Neural cell (in vitro differentiated cells): Measurements from ENCODE around the gene SPATA13. TPM values are rescaled to one million over a fixed set of nuclear protein-coding genes. Genes with fewer than 3 reads are reported as not detected.

ENCODE experiments used
- H2AFZ ChIP-seq: fragments of 200-600, 300-800 bp; sonication (generic), shearing (Covaris generic); 2 replicates; pipeline ENCODE4 v1.6.0; 2014; ENCODE audit warnings: low read depth, mild to moderate bottlenecking, antibody characterized with exemption, low read length, moderate library complexity
- H3F3A ChIP-seq: fragments of 200-600 bp; shearing (Covaris generic); 2 replicates; pipeline ENCODE4 v1.6.1; 2016; ENCODE audit warnings: mild to moderate bottlenecking, moderate library complexity, mixed read lengths, antibody characterized with exemption, low read length; ENCODE audit not compliant: insufficient read depth, poor library complexity, severe bottlenecking
- H3K27ac ChIP-seq: fragments of 200-600, 300-800 bp; sonication (generic), shearing (Covaris generic); 2 replicates; pipeline ENCODE4 v1.5.1; 2014; ENCODE audit warnings: mild to moderate bottlenecking, low read length, moderate library complexity
- H3K27me3 ChIP-seq: fragments of 300-800, 200-600 bp; sonication (generic), shearing (Covaris generic); 2 replicates; pipeline ENCODE4 v1.6.0; 2014; ENCODE audit warnings: mild to moderate bottlenecking, low read depth, low read length, moderate library complexity; ENCODE audit not compliant: insufficient read depth
- H3K36me3 ChIP-seq: fragments of 300-800, 200-600 bp; sonication (generic), shearing (Covaris generic); 2 replicates; pipeline ENCODE4 v1.5.1; 2014; ENCODE audit warnings: mild to moderate bottlenecking, antibody characterized with exemption, low read length, moderate library complexity; ENCODE audit not compliant: insufficient read depth
- H3K4me2 ChIP-seq: fragments of 300-800, 200-600 bp; sonication (generic), shearing (Covaris generic); 2 replicates; pipeline ENCODE4 v1.6.0; 2014; ENCODE audit warnings: mild to moderate bottlenecking, low read length
- H3K4me3 ChIP-seq: fragments of 300-800, 200-600 bp; sonication (generic), shearing (Covaris generic); 2 replicates; pipeline ENCODE4 v1.5.1; 2014; ENCODE audit warnings: mild to moderate bottlenecking, low read length, moderate library complexity
- H3K79me2 ChIP-seq: fragments of 200-600 bp; shearing (Covaris generic); replicated peaks from 2 replicates; pipeline ENCODE4 v1.6.0; 2014; ENCODE audit warnings: mild to moderate bottlenecking, low read length, moderate library complexity; ENCODE audit not compliant: insufficient read depth
- H3K9ac ChIP-seq: fragments of 300-800, 200-600 bp; sonication (generic), shearing (Covaris generic); 2 replicates; pipeline ENCODE4 v1.6.1; 2016; ENCODE audit warnings: mild to moderate bottlenecking, low read length, mixed read lengths
- H3K9me2 ChIP-seq: fragments of 200-600 bp; shearing (Covaris generic); 2 replicates; pipeline ENCODE4 v1.6.1; 2016; ENCODE audit warnings: mild to moderate bottlenecking, low read length, mixed read lengths; ENCODE audit not compliant: insufficient read depth
- H3K9me3 ChIP-seq: fragments of 200-600, 300-800 bp; sonication (generic), shearing (Covaris generic); 2 replicates; pipeline ENCODE4 v1.6.1; 2016; ENCODE audit warnings: mild to moderate bottlenecking, mixed run types, low read length, moderate library complexity, mixed read lengths
- H4K20me1 ChIP-seq: fragments of 200-600 bp; shearing (Covaris generic); 2 replicates; pipeline ENCODE4 v1.6.1; 2016; ENCODE audit warnings: mild to moderate bottlenecking, mixed run types; ENCODE audit not compliant: insufficient read depth
- CTCF ChIP-seq: fragments of 450-650 bp; IDR thresholded peaks from 2 replicates; pipeline ENCODE4 v1.5.1; 2014; ENCODE audit warnings: antibody characterized with exemption, mild to moderate bottlenecking, moderate library complexity; ENCODE audit not compliant: poor library complexity, severe bottlenecking
- EP300 ChIP-seq: fragments of 450-650 bp; conservative IDR thresholded peaks from 2 replicates; pipeline ENCODE4 v1.6.1; 2014; ENCODE audit warnings: antibody characterized with exemption, mild to moderate bottlenecking, moderate library complexity; ENCODE audit not compliant: poor library complexity, severe bottlenecking
- EZH2 ChIP-seq: fragments of 200-600, 300-800 bp; shearing (Covaris generic), sonication (generic); IDR thresholded peaks from 2 replicates; pipeline ENCODE4 v1.6.1; 2014; ENCODE audit warnings: antibody characterized with exemption, low read length, borderline replicate concordance, mild to moderate bottlenecking; ENCODE audit not compliant: insufficient read depth, poor library complexity, severe bottlenecking
- MXI1 ChIP-seq: fragments of 450-650 bp; conservative IDR thresholded peaks from 2 replicates; pipeline ENCODE4 v1.6.1; 2014; ENCODE audit warnings: antibody characterized with exemption, mild to moderate bottlenecking; ENCODE audit not compliant: poor library complexity, severe bottlenecking
- POLR2AphosphoS5 ChIP-seq: IDR thresholded peaks from 2 replicates; pipeline ENCODE4 v1.6.1; 2012
- RAD21 ChIP-seq: fragments of 450-650 bp; conservative IDR thresholded peaks from 2 replicates; pipeline ENCODE4 v1.6.1; 2014; ENCODE audit warnings: antibody characterized with exemption, mild to moderate bottlenecking, moderate library complexity
- REST ChIP-seq: IDR thresholded peaks from 2 replicates; pipeline ENCODE4 v1.6.1; 2012; ENCODE audit warnings: borderline replicate concordance
- SMC3 ChIP-seq: fragments of 450-650 bp; conservative IDR thresholded peaks from 2 replicates; pipeline ENCODE4 v1.6.1; 2014; ENCODE audit warnings: antibody characterized with exemption, mild to moderate bottlenecking, moderate library complexity; ENCODE audit not compliant: poor library complexity
- TAF1 ChIP-seq: IDR thresholded peaks from 2 replicates; pipeline ENCODE4 v1.6.1; 2012; ENCODE audit warnings: low read depth
- polyA plus RNA-seq: library from polyadenylated mRNA; depleted of rRNA; stranded (reverse); fragments of >200 nt; gene quantifications from 2 replicates; pipeline ENCODE4 v1.2.3, GENCODE V29; 2014

Gene SPATA13
- polyA plus RNA-seq, 1 donor from 2014 or later, result 15.5 TPM

- no peaks in the 10 kb centered on the region for H4K20me1 ChIP-seq
- no peaks in the 10 kb centered on the region for H3K9me2 ChIP-seq
- H3K4me3 ChIP-seq, result no peak overlapping the region
- H3F3A ChIP-seq, result no peaks in the 10 kb centered on the region
- no peak overlapping the region for H3K27ac ChIP-seq
- H3K9me3 ChIP-seq, result no peaks in the 10 kb centered on the region
- H3K9ac ChIP-seq, result no peak overlapping the region
- H2AFZ ChIP-seq, result no peak overlapping the region
- TF ChIP-seq POLR2AphosphoS5, result no peak
- TF ChIP-seq SMC3, result no peak
- no peak for TF ChIP-seq EP300
- no peak for TF ChIP-seq TAF1
- TF ChIP-seq EZH2, result no peak
- H3K36me3 ChIP-seq, result no peaks in the 10 kb centered on the region
- no peak overlapping the region for H3K4me2 ChIP-seq
- no peaks in the 10 kb centered on the region for H3K27me3 ChIP-seq
- no peaks in the 10 kb centered on the region for H3K79me2 ChIP-seq
These were observed 115.8 kb downstream of the SPATA13 start for GRCh38 chr13:24276306-24276705.

DNA sequence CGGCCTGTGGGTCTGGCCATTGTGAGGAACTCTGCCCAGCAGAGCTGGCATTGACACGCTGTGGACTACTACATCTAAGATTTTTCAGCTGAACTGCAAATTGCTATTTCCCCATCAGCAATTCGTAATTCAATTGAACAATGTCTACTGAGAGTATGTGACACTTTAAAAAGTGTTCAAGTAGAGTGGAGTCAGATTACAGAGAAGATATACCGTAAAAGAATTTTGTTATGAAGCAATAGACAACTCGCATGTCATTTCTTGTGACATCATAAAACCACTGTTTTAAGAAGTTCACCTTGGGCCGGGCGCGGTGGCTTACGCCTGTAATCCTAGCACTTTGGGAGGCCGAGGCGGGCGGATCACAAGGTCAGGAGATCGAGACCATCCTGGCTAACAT lies 116.3 kb downstream of the SPATA13 start:
- no peak overlapping the region for H3K4me2 ChIP-seq
- no peak overlapping the region for H3K9ac ChIP-seq
- H4K20me1 ChIP-seq, result no peaks in the 10 kb centered on the region
- H3K27ac ChIP-seq, result no peak overlapping the region
- H3K9me3 ChIP-seq, result no peaks in the 10 kb centered on the region
- TF ChIP-seq EP300 (no peak), CTCF (no peak), POLR2AphosphoS5 (no peak), MXI1 (no peak), REST (no peak), TAF1 (no peak), EZH2 (no peak), RAD21 (no peak), SMC3 (no peak)
- H2AFZ ChIP-seq, result no peak overlapping the region
- no peaks in the 10 kb centered on the region for H3K27me3 ChIP-seq
- no peaks in the 10 kb centered on the region for H3K9me2 ChIP-seq
- H3K79me2 ChIP-seq, result no peaks in the 10 kb centered on the region
- no peaks in the 10 kb centered on the region for H3K36me3 ChIP-seq
- H3K4me3 ChIP-seq, result no peak overlapping the region
- H3F3A ChIP-seq, result no peaks in the 10 kb centered on the region

DNA sequence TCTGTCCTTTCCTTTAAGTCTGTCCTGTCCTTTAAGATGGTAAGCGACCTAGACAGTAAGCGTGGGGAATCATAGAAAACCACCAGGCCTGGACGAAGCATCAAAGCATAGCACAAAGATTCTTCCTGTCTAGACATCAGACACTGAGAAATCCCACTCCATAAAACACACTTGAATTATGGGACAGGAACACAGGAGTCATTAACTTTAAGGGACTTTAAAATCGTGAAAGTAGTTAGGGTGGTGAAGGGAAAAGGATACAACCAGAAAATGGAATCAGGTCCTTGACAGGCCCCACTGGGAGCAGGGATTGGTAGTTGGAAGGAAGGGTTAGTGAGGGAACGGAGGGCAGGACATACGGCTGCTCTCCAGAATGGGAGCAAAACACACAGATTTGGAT lies 117.2 kb downstream of the SPATA13 start:
- no peak overlapping the region for H3K27ac ChIP-seq
- H3K9ac ChIP-seq, result no peak overlapping the region
- no peak overlapping the region for H3K4me2 ChIP-seq
- H3K27me3 ChIP-seq, result no peaks in the 10 kb centered on the region
- H3K79me2 ChIP-seq, result no peaks in the 10 kb centered on the region
- no peaks in the 10 kb centered on the region for H3K9me3 ChIP-seq
- no peaks in the 10 kb centered on the region for H3K36me3 ChIP-seq
- H2AFZ ChIP-seq, result no peak overlapping the region
- no peak for TF ChIP-seq REST
- H4K20me1 ChIP-seq, result no peaks in the 10 kb centered on the region
- no peak overlapping the region for H3K4me3 ChIP-seq
- H3K9me2 ChIP-seq, result no peaks in the 10 kb centered on the region
- H3F3A ChIP-seq, result no peaks in the 10 kb centered on the region
